ENCODE results near the gene GPC1.

Gene GPC1

DNA sequence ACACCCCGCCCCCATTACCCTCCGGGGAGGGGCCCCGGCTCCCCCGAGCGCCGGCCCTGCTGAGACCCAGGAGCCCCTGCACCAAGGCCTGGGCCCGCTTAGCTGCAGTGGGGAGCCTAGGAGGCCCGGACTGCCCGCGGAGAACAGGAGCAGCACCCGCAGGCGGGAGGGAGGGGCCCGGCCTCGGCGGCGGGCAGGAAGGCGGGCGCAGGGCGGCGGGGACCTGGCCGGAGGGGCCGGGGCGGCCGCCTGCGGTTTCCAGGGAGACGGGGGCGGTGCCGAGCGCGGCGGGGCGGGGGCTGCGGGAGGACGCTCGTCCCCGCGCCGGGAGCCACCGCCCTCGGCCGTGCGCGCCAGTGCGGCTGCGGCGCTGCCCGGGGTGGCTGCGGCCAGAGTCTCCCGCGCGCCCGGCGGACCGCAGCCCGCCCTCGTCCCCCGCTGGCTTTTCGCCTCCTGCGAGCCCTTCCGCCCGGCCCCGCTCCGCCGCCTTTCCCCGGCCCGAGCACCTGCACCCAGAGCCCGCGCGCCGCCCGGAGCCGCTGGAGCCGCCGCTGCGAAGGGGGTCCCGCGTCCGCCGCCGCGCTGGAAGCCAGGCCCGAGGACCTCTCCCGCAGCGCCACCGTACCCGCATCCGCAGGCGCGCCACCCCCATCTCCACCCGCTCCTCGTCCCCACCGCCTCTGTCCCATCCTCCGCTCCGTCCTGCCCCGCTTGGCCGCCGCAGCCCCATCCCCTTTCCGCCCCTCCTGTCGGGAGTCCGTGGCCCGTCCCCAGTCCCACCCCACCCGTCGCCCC is 17.2 kb downstream of the GPC1 start:
- TF ChIP-seq ZNF70 (CRISPR knock-in tag; IDR thresholded peaks at IDR 0.05): no peak
- TF ChIP-seq ARNTL (CRISPR knock-in tag; IDR thresholded peaks at IDR 0.05; ENCODE audit: borderline replicate concordance, low read depth): no peak
- no peak for TF ChIP-seq ISL1 (CRISPR knock-in tag; IDR thresholded peaks at IDR 0.05)
- no peak for TF ChIP-seq ESRRG (CRISPR knock-in tag; IDR thresholded peaks at IDR 0.05)
- no peak for TF ChIP-seq TCF4 (CRISPR knock-in tag; IDR thresholded peaks at IDR 0.05; ENCODE audit: borderline replicate concordance)
- no peak for TF ChIP-seq ZNF8 (CRISPR knock-in tag; IDR thresholded peaks at IDR 0.05)
- TF ChIP-seq, protein P1, sequence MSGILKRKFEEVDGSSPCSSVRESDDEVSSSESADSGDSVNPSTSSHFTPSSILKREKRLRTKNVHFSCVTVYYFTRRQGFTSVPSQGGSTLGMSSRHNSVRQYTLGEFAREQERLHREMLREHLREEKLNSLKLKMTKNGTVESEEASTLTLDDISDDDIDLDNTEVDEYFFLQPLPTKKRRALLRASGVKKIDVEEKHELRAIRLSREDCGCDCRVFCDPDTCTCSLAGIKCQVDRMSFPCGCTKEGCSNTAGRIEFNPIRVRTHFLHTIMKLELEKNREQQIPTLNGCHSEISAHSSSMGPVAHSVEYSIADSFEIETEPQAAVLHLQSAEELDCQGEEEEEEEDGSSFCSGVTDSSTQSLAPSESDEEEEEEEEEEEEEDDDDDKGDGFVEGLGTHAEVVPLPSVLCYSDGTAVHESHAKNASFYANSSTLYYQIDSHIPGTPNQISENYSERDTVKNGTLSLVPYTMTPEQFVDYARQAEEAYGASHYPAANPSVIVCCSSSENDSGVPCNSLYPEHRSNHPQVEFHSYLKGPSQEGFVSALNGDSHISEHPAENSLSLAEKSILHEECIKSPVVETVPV (CRISPR knock-in tag; IDR thresholded peaks at IDR 0.05): no peak
- TF ChIP-seq, protein P2, sequence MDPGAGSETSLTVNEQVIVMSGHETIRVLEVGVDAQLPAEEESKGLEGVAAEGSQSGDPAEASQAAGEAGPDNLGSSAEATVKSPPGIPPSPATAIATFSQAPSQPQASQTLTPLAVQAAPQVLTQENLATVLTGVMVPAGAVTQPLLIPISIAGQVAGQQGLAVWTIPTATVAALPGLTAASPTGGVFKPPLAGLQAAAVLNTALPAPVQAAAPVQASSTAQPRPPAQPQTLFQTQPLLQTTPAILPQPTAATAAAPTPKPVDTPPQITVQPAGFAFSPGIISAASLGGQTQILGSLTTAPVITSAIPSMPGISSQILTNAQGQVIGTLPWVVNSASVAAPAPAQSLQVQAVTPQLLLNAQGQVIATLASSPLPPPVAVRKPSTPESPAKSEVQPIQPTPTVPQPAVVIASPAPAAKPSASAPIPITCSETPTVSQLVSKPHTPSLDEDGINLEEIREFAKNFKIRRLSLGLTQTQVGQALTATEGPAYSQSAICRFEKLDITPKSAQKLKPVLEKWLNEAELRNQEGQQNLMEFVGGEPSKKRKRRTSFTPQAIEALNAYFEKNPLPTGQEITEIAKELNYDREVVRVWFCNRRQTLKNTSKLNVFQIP (CRISPR knock-in tag; IDR thresholded peaks at IDR 0.05; ENCODE audit: borderline replicate concordance, low read depth): no peak
- TF ChIP-seq, protein P3, sequence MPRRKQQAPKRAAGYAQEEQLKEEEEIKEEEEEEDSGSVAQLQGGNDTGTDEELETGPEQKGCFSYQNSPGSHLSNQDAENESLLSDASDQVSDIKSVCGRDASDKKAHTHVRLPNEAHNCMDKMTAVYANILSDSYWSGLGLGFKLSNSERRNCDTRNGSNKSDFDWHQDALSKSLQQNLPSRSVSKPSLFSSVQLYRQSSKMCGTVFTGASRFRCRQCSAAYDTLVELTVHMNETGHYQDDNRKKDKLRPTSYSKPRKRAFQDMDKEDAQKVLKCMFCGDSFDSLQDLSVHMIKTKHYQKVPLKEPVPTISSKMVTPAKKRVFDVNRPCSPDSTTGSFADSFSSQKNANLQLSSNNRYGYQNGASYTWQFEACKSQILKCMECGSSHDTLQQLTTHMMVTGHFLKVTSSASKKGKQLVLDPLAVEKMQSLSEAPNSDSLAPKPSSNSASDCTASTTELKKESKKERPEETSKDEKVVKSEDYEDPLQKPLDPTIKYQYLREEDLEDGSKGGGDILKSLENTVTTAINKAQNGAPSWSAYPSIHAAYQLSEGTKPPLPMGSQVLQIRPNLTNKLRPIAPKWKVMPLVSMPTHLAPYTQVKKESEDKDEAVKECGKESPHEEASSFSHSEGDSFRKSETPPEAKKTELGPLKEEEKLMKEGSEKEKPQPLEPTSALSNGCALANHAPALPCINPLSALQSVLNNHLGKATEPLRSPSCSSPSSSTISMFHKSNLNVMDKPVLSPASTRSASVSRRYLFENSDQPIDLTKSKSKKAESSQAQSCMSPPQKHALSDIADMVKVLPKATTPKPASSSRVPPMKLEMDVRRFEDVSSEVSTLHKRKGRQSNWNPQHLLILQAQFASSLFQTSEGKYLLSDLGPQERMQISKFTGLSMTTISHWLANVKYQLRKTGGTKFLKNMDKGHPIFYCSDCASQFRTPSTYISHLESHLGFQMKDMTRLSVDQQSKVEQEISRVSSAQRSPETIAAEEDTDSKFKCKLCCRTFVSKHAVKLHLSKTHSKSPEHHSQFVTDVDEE (CRISPR knock-in tag; IDR thresholded peaks at IDR 0.05): no peak
- TF ChIP-seq PPARA (CRISPR knock-in tag; IDR thresholded peaks at IDR 0.05; ENCODE audit: borderline replicate concordance): no peak
- peak; percentile 83 for ATAC-seq

DNA sequence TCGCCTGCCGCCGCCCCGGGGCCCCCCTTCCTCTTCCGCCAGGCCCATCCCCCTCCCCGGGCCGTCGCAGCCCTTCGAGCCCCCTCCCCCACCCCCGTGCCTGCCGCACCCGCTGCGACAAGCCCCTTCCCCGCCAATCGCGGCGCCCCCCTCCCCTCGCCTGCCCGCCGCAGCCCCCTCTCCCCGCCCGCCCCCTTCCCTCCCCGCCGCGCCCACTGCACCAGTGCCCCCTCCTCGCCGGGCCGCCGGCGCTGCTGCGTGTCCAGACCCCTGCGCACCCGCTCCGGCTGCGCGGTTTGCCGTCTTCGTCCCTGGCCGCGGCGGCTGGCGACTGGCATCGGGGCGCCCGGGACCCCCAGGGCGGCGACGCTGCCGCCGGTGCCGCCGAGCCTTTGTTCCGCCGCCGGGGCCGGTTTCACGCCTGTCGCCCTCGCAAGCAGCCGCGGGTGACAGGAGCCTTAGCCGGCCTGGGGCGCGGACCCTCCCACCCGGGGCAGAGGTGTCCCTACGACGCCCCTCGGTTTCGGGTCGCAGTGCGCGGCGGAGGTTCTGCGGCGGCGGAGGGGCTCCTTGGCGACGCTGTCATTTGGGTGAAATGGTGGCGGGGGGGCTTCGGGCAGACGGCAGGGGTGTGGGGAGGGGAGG is 18.1 kb downstream of the GPC1 start:
- no peak for ATAC-seq
- no peak for TF ChIP-seq ARNTL (CRISPR knock-in tag; IDR thresholded peaks at IDR 0.05; ENCODE audit: borderline replicate concordance, low read depth)
- no peak for TF ChIP-seq BACH2 (CRISPR knock-in tag; IDR thresholded peaks at IDR 0.05; ENCODE audit: borderline replicate concordance)

DNA sequence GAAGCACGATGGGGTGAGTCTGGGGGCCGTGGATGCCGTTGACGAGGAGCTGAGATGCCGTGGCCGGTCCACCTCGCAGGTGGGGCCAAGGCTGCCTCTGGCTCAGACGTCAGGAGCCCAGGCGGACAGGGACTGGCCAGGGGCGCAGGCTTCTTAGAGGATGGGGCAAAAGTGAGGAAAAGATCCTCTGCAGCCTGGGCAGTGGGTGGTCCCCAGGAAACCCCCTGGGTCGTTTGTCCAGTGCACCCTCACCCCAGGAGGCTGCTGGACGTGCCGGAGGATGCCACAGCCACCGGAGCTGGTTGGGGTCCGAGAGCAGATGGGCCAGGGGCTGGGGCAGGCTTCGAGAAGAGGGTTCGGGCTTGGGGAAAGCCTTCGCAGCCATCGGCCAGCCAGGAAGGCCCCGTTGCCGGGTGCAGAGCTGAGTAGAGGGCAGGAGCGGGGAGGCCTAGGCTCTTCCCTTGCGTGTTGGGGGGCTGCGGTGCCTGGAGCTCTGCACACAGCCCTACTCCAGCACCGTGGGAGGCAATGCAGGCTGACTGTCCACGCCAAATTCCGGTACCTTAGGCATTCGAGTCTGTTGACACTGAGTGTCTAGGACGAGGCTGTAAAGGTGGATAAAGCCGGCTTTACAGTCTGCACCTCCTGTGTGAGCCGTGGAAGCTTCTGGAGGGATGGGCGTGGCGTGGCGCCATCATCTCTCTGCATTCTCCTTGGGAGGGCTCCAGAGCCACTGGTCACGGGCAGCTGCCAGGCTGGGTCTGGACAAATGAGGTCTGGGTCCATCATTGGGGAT is 18.8 kb downstream of the GPC1 start:
- no peak for ATAC-seq
- TF ChIP-seq ZNF565 (CRISPR knock-in tag; conservative IDR thresholded peaks at IDR 0.05; ENCODE audit: low read depth): no peak
- TF ChIP-seq BACH2 (CRISPR knock-in tag; IDR thresholded peaks at IDR 0.05; ENCODE audit: borderline replicate concordance): no peak
- no peak for TF ChIP-seq ZFP3 (CRISPR knock-in tag; IDR thresholded peaks at IDR 0.05)
- TF ChIP-seq, protein P4, sequence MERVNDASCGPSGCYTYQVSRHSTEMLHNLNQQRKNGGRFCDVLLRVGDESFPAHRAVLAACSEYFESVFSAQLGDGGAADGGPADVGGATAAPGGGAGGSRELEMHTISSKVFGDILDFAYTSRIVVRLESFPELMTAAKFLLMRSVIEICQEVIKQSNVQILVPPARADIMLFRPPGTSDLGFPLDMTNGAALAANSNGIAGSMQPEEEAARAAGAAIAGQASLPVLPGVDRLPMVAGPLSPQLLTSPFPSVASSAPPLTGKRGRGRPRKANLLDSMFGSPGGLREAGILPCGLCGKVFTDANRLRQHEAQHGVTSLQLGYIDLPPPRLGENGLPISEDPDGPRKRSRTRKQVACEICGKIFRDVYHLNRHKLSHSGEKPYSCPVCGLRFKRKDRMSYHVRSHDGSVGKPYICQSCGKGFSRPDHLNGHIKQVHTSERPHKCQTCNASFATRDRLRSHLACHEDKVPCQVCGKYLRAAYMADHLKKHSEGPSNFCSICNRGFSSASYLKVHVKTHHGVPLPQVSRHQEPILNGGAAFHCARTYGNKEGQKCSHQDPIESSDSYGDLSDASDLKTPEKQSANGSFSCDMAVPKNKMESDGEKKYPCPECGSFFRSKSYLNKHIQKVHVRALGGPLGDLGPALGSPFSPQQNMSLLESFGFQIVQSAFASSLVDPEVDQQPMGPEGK (CRISPR knock-in tag; IDR thresholded peaks at IDR 0.05; ENCODE audit: borderline replicate concordance): no peak
- TF ChIP-seq SNAI2 (CRISPR knock-in tag; IDR thresholded peaks at IDR 0.05): no peak
- no peak for TF ChIP-seq PPARA (CRISPR knock-in tag; IDR thresholded peaks at IDR 0.05; ENCODE audit: borderline replicate concordance)
- TF ChIP-seq RARB (CRISPR knock-in tag; IDR thresholded peaks at IDR 0.05): no peak
- TF ChIP-seq, protein P3 (CRISPR knock-in tag; IDR thresholded peaks at IDR 0.05): no peak
- no peak for TF ChIP-seq ARNTL (CRISPR knock-in tag; IDR thresholded peaks at IDR 0.05; ENCODE audit: borderline replicate concordance, low read depth)
- no peak for TF ChIP-seq ZNF8 (CRISPR knock-in tag; IDR thresholded peaks at IDR 0.05)
- TF ChIP-seq TCF4 (CRISPR knock-in tag; IDR thresholded peaks at IDR 0.05; ENCODE audit: borderline replicate concordance): no peak
- TF ChIP-seq CSDC2 (CRISPR knock-in tag; IDR thresholded peaks at IDR 0.05): no peak
- TF ChIP-seq, protein P1 (CRISPR knock-in tag; IDR thresholded peaks at IDR 0.05): no peak
- no peak for TF ChIP-seq OSR1 (CRISPR knock-in tag; IDR thresholded peaks at IDR 0.05)
- no peak for TF ChIP-seq GLIS3 (CRISPR knock-in tag; IDR thresholded peaks at IDR 0.05)
- no peak for TF ChIP-seq TOX (CRISPR knock-in tag; IDR thresholded peaks at IDR 0.05; ENCODE audit: borderline replicate concordance)
